Fibroblast of skin of back (primary cell): ENCODE results near the gene CFAP46.
"Not testable (repeated sequence)": the region's sequence is repeated elsewhere in the genome, so short reads cannot be mapped to it uniquely, and the experiment has no call there.

Experiments used
- DNase-seq: peaks from one replicate; pipeline ENCODE4 v3.0.0-alpha.2; 2013

Gene CFAP46

DNA sequence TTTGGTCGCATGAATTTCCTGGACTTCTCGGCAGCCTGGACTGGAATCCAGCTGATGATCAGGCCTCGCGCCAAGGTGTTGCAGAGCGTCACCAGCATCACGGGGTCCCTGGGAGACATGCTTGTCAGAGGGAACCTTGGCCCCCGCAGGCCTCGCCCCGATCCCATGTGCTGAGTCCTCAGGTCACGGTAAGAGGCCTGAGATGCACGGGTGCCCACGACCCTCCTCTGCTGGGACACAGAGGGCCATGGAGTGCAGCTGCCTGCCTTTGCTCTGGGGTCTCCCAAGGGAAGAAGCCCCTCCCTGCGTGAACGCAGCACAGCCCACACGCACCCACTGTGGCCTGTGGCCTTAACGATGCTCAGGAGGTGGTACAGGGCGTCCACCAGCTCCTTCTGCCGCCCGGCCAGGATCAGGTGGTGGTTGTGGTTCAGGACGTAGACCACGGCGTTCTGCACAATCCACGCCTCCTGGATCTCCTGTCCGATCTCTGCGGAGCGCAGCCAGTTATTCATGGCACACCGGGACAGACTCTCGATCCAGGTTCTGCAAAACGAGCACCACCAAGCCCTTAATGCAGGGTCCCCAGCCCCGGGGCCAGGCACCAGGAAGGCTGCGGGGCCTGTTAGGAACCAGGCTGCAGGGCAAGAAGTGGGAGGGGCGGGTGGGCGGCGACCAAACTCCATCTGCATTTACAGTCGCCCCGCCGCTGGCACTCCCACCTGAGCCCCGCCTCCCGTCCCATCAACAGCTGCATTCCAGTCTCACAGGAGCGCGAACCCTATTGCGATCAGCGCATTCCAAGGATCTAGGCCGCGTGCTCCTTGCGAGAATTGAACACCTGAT, 29.4 kb downstream of the CFAP46 start:
- DNase-seq: no peak

DNA sequence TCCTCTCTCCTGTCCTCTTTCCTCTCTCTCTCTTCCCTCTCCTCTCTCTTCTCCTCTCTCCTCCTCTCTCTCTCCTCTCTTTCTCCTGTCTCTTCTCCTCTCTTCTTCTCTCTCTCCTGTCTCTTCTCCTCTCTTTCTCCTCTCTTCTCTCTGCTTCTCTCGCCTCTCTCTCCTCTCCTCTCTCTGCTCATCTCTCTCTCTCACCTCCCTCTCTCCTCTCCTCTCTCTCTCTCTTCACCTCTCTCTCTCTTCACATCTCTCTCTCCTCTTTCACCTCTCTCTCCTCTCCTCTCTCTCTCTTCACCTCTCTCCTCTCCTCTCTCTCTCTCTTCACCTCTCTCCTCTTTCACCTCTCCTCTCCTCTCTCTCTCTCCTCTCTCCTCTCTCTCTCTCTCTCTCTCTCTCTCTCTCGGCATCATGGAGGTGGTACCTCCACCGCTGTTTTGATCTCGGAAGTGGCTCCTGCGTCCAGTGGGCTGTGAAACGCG, 30.1 kb downstream of the CFAP46 start:
- no peak for DNase-seq

DNA sequence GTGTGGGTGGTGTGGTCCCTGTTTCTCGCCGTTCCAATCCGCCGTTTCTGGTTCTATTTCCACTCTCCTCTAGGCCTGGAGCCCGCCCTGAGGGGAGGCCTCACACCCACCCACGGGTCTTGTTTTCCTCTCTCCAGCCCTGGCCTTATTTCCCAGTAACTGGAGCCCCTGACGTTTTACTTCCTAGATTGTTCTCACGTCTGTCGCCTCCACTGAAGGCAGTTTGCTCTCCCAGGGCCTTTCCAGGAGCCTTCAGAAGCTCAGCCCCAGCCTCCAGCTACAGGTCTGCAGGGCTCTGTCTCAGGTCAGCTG, 30.6 kb downstream of the CFAP46 start:
- DNase-seq: no peak

DNA sequence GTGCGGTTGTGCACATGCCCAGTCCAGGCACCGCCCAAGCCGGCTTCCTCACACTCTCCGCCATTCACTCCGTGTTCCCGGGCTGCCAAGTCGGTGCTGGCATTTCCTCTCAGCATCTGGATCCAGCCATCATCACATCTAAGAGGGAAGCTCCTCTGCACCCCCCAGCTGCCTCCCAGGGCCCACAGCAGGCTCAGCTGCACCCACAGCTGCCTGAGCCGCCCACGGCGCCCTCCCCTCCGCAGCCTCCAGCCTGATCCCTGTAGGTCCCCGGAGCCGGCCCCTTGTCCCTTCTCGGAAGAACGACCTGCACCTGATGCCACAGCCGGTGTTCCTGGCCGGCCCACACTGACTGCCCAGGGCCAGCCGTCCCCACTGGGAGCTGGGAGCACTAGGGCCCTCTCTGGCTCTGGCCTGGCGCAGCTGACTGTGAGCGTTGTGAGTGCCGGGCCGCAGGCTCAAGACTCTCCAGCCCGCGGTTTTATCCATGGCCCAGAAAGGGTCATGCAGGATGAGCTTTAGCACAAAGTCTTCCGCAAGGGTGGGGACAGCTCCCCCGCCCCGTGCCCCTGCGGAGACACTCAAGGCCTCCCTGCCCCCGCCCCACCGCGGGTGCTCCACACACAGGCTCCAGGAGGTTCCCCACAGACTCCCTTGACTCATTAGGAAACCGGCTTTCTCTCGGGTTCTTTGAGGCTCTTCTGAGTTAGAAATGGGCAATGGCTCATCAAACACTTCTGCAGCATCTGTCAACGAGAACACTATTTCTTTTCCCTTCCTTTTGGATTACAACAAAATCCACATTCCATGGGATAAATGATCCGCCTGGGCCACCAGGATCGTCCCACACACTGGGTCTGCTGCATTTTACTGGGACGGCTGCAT, 31.2 kb downstream of the CFAP46 start:
- DNase-seq: peak; percentile 20

DNA sequence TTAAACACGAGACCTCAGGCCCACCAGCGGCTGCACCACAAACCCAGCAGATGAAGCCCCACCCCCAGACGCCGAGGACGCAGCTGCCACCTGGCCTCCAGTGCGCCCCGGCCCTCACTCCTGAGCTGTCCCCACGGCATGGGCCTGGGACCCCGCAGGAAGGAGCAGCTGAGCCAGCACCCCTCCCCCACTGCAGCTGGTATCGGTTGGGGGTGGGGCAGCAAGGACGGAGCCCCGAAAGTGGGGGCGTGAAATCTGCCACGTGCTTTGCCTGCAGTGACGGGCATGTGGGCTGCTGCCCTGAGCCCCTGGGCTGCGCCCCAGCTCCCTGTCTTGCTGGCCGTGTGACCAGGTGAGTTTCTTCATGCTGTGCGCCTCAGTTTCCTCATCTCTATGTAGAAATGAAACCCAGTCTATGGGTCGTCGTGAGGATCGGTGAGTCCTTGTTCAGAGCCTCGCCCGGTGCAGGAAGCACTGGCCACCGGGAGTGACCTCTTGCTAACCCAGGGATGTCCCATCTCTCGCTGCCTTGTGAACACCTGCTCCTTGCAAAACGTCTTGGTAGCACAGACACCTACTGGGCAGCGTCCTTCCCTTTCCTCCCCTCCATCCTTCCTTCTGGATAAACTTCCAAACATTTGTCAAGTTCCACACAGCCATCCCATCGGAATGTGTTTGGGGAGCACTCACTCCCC, 32.0 kb downstream of the CFAP46 start:
- DNase-seq: no peak

DNA sequence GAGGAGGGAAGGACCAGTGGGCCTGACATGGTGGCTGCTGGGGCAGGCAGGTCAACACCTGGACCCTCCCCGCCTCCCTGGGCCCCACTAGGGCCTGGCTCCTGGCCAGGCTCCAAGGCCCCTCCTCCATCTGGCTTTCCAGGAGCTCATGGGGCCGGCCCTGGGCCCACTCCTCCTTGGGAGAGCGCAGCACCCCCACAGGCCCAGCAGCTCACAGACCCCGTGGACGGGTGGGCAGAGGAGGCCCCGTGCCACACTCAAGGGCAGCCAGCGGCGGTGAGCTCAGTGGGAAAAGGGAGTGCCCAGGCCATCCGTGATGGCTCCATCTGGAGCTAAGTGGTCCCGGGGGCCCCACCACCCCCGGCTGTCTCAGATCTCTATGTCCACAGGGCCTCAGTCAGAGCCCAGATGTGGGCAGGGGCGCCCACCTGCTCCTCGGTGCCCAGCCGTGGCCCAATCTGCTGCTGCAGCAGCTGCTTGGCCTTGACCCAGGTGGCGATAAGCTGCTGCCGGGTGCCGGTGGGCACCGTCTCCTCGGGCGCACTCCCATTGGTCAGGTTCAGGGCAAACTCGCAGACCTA, 32.8 kb downstream of the CFAP46 start:
- DNase-seq: no peak

DNA sequence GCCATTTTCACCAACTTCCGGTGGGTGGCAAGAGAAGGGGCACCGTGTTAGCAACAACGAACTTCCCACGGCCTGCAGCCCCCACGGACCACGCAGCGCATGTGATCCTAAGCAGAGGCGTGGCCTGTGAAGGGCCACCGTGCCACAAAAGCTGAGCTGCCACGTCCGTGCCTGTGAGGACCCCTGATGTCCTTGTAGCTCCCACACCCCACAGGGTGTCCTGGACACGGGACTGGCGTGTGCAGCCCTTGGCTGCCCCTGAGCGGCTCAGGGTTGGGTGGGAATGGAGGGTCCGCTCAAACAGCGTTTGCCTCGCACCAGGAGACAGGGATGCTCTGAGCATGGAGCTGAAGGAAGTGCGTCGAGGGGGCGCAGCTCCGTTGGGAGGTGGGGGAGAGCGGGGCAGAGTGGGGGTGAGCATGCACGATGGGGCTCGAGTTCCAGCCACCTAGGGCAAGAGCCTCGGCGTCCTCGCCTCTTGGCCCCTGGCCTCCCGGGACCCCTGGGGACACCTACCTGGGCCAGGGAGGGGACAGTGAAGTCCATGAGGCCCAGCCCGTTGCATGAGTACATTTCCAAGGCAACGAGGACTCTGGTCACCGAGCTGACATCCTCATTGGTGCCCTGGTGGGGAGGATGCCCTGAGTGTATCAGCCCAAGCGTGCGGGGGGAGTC, 33.6 kb downstream of the CFAP46 start:
- DNase-seq: no peak

DNA sequence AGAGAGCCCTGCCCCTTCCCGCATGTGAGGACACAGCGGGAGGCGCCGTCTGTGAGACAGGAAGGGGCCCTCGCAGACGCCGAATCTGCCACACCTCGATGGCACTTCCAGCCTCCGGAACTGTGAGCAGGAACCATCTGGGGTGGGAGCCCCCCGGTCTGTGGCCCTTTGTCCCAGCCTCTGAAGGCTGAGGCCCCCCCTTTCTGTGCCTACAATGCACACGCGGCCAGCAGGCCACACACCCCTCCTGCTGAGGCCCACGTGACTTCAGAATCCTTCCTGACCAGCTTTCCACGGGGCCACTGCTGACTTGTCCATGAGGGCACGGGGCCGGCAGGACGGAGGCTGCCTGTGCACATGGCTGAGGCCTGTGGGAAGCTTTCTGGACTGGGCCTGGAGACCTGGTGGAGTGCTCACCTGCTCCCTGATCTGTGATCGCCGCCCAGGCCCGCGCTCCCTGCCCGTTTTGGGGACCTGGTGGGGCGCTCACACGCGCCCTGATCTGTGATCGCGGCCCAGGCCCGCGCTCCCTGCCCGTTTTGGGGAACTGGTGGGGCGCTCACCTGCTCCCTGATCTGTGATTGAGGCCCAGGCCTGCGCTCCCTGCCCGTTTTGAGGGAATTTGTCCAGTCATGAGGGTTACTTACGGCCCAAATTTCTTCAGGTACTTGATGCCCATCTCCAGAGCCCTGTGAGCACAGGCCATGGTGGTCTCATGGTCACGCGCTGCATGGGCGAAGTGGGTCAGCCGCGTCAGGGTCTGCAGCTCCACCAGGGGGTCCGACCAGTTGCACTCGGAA, 34.3 kb downstream of the CFAP46 start:
- DNase-seq: no peak

DNA sequence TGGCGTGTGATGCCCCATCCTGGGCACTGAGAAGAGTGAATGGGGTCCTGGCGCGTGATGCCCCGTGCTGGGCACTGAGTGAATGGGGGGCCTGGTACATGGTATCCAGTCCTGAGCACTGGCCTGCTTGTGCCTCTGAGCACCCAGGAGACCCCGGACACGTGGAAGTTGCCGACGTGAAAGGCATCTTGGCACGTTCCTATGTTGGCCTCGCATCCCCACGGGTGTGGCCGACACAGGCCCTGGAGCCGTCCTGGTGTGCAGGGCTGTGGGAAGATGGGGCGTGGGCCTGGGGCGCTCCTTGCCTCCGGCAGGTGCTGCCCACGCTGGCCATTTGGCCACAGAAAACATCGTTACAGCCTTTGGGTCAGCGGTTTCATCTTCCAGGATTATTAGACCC, 35.5 kb downstream of the CFAP46 start:
- no peak for DNase-seq

DNA sequence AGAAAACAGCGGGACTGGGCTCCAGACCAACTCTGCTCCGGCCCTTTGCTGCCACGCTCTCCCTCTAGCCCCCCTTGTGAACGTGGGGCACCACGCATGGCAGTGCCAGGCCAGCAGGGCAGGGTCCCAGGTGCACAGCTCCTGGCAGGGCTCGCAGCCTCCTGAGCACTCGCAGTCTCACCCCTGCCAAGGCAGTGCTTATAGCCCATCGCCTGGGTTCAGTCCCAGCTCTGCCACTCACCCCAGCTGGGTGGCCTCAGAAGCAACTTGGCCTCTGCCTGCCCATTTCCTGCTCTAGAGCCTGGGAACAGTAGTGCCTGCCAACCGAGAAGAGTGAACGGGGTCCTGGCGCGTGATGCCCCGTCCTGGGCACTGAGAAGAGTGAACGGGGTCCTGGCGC, 36.3 kb downstream of the CFAP46 start:
- no peak for DNase-seq

DNA sequence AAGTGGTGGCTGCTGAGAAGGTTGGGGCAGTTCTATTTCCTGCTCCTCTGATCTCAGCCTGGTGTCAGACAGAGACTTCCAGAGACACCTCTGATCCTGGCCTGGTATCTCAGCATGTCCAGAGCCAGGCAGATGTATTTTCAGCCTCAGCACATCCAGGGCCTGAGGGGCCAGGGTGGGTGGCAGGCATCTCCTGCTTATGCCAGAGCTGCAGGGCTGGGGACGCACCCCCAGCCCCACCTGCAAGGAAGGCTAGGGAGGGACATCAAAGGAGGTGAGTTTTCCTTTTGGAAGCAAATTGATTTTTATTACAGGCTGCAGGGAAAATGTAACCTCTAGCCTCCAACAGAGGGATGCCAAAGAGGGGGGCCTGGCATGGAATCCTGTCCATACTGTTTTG, 36.7 kb downstream of the CFAP46 start:
- no peak for DNase-seq

DNA sequence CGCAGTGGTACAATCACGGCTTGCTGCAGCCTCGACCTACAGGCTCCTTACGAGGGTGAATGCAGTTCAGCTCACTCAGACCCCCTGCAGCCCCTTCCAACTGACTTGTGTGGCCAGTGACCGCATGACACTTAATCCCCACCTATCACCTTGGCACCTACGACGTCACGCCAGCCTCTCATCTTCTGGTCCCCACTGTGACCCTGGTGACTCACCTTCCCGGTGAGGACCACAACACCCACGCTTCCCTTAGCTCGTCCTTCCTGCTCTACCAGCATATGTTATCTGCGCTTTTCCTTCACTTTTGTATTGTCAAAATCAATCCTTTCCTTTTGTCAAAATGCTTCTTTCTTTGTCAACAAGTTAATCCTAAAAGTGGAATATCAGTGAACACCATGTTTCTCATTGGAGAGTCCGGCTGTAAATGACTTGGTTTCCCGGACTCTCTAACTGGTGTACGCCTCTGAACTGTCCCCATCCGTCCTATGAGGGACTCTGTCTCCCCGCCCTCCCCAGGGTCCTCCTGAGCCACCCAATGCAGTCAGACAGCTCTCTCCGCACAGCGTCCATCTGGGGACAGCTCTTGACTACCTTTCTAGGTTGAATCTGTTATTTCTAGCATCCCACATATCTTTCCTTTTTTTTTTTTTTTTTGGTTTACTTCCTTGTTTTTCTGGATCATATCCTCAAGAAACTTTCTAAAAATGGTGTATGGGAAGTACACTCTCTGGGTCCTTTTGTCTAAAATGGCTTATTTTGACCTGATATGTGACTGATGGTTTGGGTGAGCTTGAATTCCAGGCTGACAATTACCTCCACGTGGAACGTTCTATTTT, 37.3 kb downstream of the CFAP46 start:
- DNase-seq: no peak

DNA sequence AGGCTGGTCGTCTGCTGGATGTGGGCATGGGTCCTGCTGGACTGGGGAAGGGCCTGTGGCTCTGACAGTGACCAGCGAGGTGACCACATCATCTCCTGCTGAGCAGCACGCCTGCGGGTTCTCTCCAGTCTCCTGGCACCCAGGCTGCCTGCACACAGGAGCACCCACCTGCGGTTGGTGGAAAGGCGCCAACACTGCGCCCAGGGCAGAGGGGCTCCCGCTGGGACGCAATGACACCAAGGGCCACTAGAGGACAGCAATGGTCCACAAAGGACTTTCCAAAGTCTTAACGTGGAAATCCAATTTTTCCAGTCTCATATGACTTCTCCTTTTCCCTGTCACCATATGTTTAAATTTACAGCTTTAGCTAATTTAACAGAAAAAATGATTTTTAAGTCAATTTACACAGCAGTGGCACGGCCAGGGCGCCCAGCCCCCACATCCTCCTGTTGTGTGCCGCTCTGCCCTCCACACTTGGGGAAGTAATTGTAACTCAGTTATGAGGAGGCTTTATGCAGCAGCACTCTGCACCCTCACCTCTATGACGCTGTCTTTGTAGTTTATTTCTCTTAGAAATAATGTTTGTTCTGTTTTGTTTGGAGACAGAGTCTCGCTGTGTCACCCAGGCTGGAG, 38.1 kb downstream of the CFAP46 start:
- peak; percentile 32 for DNase-seq

DNA sequence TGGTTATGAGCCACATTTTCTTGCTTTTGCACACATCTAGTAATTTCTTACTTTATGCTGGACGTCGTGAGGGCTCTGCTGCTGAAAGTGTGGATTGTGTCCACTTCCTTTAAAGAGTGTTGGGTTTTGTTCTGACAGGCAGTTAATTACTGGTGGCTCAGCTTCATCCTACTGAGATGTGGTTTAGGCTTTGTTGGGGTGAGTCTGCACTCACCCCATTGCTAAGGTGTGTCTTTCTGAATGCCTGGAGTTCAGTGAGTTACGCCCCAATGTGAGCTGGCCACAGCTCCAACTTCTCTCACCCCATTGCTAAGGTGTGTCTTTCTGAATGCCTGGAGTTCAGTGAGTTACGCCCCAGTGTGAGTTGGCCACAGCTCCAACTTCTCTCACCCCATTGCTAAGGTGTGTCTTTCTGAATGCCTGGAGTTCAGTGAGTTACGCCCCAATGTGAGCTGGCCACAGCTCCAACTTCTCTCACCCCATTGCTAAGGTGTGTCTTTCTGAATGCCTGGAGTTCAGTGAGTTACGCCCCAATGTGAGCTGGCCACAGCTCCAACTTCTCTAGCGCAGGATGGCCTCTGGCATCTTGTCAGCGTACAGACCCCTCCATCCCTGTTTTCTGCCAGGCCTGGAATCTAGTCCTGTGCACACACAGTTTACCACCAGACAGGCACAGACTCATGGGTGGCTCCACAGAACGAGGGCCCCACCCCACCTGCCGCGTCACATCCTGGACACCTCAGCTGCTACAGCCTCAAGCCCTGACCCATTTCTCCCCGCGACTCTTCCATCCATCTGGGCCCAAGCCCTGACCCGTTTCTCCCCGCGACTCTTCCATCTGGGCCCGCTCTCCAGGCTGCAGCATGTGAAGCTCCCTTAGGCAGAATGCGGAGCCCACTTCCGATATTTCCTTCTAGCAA, 39.5 kb downstream of the CFAP46 start:
- not testable (repeated sequence) for DNase-seq

DNA sequence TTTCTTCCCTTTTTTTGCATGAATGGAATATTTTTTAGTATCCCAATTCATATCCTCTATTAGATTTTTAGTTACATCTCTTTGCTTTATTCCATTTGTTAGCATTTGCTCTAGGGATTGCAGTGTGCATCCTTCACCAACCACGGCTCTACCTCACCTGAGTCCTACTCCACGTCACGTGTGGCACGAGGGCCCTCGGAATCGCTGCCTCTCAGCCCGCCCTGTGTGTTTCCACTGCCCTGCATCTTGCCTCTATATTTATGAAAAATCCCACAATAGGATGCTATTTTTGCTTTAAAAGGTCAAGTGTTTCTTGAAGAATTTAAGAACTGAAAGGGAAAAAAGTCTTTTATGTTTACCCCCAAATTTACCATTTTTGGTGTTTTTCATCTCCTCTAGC, 41.0 kb downstream of the CFAP46 start:
- no peak for DNase-seq

DNA sequence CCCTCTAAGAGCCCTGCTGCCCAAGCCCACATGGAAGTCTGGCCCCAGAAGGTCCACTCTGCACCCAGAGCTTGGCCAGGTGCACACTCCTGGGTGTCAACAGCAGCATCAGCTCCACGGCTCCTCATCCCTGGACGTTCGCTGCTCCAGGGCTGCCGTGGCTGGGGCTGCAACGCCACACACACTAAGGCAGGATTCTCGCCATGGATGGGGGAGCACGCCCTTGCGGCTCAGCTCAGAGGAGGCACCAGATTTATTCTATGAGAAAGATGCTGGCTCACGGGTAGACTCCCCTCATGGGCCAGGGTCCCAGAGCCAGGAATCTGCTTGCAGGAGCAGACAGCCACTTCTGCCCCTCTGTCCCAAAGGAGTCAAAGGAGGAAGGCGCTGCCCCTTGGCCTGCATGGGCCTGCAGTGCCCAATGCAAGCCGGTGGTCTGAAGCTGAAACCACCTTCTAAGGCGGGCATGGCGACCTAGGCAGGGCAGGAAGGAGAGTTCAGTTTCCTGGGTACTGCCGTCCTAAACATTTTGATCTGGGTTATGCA, 42.1 kb downstream of the CFAP46 start:
- DNase-seq: no peak

DNA sequence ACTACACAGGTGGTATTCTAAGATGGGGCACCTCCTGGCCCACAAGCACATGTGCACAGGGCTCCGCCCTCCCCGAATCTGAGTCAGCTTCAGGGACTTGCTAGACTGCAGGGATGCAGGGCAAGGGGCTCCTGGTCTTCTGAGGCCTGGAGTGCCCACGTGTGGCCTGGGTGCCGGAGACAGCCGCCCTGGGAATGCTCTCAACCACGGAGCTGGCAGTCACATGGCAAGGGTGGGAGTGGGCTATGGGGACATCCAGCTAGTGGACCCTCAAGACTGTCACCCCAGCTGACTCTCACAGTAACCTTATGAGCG, 42.7 kb downstream of the CFAP46 start:
- no peak for DNase-seq

DNA sequence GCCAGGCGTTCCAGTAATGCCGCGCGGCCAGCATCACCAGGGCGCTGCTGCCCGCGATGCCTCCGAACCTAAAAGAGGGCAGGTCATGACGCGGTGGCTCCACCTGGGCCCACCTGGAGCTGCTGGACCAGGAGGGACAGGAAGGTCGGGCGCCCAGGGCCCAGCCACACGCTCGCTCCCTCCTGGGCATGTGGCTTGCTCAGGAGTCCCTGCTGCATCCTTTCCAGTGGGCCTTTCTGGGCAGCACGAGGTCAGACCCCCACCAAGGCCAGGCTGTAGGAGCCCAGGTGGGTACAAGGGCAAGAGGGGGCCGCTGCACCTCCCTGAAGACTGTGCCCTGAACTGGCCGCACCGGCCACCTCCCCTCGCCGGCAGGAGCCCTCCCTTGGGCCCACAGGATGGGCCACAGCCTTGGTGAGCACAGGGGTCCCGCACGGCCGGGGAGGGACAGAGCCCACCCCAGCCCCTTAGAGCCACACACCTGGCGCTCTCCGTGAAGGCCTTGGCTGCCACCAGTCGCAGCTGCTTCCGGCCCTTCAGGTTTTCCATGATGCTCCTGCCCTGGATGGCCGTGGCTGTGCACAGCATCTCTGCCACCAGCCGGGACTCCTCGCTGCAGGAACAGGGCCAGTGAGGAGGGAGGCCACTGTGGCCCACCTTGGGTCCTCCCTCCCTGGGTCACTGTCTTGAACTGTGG, 43.2 kb downstream of the CFAP46 start:
- DNase-seq: no peak
